Effector CD4-positive, alpha-beta T cell (primary cell): ENCODE measurements around the gene IAH1.
A peak's percentile ranks its signal among the peaks of the same experiment; 100 is the strongest.

Source experiments
- DNase-seq: peaks from one replicate; pipeline ENCODE4 v3.0.0-alpha.2; 2020
- total RNA-seq: gene quantifications from one replicate; lab custom pipeline; 2026; lab: John Stamatoyannopoulos, UW

Gene IAH1, protein sequence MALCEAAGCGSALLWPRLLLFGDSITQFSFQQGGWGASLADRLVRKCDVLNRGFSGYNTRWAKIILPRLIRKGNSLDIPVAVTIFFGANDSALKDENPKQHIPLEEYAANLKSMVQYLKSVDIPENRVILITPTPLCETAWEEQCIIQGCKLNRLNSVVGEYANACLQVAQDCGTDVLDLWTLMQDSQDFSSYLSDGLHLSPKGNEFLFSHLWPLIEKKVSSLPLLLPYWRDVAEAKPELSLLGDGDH
- total RNA-seq: 30.6 reads per million, percentile 57 among the genes with 10 or more reads in this experiment

DNA sequence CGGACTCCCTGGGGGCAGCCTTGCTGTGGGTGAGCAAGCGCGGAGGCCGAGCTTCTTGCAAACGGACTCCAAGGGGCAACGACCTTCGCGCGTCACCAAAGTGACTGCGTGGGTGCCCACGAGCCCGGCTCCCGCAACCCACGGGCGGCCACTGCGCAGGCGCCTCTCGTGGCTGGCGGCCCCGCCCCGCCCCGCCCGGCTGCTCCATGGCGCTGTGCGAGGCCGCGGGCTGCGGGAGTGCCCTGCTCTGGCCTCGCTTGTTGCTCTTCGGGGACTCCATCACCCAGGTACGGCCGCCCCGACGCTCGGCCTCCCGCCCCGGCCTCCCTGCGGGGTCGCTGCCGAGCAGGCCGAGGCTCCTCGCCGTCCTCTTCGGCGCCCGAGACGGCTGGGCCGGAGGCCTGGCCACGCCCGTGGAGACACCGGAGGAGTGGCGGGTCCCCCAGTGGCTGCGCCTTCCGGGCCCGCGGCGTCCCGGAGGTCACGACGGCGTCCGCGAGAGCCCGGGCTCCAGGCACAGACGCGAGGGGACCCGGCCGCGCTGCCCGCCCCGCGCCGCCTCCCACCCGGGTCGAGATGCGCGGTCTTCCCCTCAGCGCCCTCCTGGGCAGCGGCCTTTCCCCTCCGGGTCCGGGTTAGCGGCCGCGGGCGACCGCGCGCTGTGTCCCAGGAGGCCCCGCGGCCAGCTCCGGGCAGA lies at the start of gene IAH1:
TSS of gene IAH1 (plus strand) at position 191 of the 697 bp plus-strand sequence. CDS start at position 207, 16 bp downstream.
- peak; percentile 66 for DNase-seq

DNA sequence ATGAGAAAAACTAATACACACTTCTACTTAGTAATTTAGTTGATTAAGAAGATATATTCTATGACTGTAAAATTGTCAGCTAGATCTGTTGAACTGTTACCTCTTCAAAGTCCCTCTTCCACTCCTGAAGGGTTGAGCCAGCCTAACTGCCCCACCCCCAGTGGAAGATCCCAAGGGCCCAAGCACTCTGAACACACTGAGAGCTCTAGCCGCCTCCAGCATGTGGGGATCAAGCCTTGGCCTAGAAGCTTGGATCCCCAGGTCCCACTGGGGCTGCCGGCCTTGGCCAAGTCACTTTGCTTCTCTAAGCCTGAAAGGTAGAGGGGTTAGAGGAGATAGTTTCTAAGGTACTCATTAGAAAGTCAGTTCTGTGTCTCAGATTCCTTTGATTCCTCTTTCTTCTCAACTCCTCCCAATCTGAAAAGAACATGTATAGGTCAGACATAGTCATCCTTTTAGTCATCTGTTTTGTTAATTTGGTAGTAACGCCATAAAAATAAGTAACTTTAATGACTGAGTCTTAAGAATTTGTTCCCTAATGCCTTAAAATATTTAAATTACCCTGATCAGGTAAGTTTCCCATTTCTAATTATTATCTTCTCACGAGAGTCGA lies 45.3 kb upstream of the IAH1 start:
- DNase-seq: no peak

DNA sequence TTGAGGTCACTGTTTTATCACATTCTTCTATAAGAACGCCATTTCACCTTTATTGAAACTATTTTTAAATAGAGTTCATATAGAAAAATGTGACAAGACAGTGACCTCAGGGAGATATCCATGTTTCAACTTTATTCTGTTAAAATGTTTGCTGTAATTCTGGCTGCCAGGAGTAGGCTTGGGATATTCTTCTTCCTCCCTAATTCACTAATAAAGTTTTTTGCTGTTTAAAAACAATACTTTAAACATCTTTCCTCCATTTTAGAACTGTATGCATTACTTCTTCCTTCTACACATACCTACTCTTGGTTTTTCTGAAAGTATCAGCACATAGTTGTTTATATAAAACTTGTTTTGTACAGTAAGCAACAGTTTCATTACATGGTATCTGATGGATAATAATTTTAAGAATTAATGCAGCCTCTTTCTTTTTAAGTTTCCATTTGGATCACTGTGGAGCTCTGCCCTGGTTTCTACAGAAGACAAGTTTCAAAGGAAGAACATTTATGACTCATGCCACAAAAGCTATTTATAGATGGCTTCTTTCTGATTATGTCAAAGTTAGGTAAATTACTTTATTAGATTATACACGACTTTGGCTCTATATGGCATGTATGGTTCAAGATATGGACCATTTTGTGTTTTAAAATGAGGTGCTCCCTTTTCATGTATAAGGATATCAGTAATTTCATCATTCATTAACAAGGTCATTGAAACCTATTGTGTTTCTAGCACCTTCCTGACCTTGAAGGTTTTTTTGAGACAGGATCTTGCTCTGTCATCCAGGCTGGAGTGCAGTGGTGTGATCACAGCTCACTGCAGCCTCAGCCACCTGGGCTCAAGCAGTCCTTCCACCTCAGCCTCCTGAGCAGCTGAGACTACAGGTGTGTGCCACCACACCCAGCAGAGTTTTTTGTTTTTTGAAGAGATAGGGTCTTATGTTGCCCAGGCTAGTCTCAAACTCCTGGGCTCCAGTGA lies 43.7 kb upstream of the IAH1 start:
- DNase-seq: no peak

DNA sequence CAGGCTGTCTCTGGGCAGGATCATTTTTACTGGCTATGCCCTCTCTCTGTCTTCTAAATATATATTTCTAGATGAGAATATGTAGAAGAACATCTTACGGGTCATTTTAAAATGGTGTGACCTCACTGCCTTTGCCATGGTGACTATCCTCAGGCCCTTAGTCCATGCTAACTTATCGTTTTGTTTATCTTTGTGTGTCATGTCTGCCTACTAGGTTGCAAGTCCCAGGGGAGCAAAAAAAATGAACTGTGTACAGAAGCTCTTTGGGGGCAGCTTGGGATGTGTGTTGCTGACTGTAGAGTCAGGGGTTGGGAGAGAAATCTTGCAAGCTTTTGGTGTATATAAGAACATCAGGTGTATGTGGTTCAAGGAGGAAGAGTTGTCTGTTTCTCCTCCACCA lies 39.9 kb upstream of the IAH1 start:
- DNase-seq: no peak

DNA sequence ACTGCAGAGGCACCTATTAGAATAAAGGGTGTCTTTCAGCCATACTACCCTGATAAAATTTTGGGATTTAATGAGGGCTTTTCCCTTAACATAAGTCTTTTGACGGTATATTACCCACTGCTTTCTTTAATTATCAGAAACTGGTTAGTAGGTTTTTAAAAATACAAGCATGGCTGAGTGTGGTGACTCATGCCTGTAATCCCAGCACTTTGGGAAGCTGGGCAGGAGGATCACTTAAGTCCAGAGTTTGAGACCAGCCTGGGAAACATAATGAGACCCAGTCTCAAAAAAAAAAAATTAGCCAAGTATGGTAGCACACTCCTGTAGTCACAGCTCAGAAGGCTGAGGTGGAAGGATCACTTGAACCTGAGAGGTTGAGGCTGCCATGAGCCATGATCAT lies 34.8 kb upstream of the IAH1 start:
- no peak for DNase-seq

DNA sequence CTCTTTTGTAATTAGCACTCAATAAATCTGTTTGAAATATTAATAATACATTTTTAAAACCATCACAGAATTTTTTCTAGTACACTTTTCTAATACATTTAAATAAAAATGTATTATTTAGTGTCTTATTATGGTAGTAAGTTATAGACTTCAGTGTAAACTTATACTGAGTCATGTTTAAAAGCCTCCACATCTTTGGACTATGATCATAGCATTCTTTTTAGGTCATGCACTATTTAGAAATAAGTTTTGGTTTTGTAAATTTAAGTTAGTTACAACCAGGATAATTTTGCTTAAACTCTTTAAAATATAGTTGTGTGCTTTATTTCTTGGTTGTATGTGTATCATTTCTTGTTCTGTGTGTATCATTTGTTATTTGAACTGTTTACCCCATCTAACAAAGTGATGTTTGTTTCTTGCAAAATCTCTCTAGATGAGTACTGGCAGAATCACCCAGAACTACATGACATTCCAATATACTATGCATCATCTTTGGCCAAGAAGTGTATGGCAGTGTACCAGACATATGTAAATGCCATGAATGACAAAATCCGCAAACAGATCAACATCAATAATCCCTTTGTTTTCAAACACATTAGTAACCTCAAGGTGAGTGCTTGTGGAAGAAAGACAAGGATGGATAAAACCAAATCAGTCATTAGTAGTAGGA lies 34.2 kb upstream of the IAH1 start:
- no peak for DNase-seq

DNA sequence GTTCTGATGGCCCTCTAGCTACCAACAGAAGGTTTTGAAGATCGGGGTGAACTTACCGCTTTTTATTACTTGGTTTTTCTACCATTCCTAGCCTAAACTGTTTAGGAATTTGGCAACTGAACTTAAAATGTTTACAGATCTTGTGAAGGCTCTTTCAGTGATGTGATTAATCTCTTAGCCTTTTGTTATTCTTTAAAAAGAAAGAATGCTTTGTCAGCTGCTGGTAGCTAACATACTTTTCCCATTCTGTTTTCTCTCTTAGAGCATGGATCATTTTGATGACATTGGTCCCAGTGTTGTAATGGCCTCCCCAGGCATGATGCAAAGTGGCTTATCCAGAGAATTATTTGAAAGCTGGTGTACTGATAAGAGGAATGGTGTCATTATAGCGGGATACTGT lies 32.8 kb upstream of the IAH1 start:
- DNase-seq: no peak

DNA sequence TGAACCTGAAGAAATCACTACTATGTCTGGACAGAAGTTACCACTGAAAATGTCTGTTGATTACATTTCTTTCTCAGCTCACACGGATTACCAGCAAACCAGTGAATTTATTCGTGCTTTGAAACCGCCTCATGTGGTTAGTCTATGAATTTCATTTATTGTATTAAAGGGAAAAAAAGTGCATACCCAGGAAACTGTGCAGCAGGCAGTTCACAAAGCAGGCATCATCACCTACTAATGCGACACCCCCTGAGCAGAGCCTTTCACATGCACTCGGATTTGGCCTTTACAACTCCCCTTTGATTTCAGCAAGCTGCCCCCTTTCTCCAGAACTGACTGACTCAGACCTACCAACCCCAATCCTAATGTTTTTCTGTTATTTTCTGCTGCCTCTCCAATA lies 30.8 kb upstream of the IAH1 start:
- no peak for DNase-seq

DNA sequence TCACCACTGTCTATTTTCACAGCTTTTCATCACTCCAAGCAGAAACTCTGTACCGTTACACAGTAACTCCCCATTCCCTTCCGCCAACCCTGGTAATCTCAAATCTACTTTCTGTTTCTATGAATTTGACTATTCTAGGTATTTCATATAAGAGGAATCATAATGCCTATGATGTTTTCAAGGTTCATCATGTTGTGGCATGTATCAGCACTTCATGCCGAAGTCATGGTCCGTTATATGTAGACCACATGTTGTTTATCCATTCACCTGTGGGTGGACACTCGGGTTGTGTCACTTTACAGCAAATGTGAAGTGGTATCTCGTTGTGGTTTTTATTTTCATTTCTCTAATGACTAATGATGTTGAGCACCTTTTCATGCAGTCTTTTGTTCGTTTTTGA lies 29.3 kb upstream of the IAH1 start:
- no peak for DNase-seq

DNA sequence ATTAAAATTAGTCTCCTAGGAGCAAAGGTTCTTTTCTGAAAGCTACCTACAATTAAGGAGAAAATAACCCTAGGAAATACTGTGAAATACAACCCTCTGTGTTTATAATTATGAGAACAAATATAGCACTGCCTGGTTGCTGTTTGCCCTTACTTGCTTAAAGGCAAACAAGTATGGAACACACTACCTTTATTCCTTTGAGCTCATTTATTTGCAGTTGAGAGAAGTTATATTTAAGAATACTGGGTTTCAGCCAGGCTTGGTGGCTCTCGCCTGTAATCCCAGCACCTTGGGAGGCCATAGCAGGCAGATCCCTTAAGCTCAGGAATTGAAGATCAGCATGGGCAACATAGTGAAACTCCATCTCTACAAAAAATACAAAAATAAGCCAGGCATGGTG lies 23.1 kb upstream of the IAH1 start:
- DNase-seq: no peak

DNA sequence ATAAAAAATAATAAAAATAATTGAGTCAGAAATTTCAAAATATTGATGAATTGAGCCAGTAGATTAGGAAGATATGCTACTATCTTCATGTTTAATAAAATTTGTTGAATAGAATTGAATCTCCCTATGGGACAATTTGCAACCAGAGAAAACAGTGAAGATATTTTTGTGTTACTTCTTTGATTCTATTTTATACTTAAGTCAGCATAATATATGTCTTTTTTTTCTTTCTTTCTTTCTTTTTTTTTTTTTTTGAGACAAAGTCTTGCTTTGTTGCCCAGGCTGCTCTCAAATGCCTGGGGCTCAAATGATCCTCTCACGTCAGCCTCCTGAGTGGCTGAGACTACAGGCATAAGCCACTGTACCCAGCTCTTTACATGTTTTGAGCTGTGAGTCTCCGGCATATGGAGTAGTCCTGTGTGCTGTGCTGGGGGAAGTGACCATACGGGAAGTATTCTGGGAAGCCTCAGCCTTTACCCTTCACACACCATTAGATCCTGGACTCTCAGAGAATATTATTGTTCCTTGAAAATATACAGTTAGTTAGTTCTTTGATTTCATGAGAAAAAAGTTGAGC lies 13.8 kb upstream of the IAH1 start:
- no peak for DNase-seq

DNA sequence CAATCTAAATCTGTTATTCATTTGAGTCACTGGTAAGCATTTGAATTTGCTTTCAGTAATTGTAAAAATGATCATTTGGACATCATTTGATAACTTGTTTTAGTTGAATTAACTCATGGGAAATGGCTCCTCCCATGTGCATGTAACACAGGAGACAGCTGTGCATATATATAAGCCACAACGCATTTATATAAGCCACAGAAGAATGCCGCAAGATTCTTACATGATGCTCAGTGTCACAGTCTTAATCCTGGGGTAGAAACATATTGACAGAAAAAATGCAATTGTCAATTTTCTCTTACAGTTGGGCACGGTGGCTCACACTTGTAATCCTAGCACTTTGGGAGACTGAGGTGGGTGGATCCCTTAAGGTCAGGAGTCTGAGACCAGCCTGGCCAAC lies 13.3 kb upstream of the IAH1 start:
- no peak for DNase-seq

DNA sequence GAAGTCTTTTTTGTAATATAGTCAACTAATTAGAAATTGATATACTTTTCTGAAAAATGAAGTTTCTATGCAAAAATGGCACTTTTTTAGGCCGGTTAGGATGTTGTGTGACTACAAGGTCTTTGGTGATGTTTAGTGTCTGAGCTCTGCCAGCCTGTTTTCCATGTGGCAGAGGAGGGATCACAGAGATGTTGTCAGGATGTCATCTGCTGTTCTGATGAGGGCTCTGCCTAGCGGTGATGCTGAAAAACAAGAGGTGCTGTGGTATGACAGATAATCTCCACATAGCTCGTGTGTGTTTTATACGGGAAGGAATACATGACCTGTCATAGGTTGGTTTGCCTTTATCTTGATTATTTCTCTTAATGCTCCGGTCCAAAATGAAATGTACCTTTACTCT lies 12.0 kb upstream of the IAH1 start:
- no peak for DNase-seq

DNA sequence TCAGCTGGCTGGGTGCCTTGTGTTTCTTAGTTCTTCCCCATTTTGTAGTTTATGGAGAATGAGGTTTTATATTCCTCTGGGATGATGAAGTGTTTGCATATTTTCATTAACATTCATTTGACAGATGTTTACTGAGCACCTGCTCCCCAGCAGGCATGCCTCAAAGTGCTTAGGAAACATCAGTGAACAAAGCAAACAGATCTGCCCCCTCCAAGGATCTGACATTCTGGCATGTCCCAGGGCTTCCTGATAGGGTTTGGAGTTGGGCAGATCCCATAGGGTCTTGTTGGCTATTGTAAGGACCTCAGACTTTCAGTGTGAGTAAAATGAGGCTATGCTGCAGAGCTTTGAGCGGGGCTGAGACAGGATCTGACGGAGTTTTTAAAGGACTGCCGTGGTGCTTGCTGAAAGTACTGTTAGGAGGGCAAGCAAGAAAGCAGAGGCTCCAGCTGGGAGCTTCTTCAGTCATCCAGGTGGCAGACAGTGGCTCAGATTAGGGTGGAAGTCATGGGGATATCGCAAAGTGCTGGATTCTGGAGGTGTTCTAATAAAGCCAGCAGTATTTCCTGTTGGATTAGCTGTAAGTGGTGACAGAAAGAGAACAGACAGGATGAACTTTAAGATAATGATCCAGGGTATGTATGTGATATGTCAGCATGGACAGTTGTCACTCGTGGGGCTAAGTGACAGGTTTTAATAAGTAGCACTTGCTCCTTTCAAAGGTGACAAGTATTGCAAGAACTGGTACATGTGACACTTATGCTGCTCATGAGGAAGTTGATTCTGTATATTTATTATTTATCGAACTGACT lies 11.3 kb upstream of the IAH1 start:
- DNase-seq: no peak

DNA sequence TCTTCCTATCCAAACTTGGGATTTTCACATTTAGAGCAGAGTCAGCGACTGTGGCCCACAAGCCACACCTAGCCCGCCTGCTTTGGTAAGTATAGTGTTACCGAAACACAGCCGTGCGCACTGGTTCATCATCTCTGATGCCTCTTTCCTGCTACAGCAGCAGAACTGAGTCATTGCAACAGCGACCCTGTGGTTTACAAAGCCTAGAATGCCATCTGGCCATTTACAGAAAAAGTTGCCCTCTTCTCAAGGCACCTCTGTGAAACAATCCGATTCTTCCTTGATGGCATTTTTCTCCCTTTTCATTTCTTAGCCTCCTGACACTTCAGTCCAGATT lies 10.7 kb upstream of the IAH1 start:
- DNase-seq: no peak

DNA sequence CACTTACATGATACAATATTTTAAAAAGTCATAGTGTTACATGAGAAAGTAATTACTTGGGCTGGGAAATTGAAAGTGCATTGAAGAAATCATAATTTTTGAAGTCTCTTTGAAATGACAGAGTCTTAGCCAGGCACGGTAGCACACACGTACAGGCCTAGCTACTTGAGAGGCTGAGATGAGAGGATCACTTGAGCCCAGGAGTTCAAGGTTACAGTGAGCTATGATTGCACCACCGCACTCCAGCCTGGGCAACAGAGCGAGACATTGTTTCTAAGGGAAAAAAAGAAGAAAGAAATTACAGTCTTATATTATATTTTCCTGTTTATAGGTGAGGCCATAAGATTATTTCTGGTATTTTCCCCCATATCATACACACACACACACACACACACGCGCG lies 9.2 kb upstream of the IAH1 start:
- DNase-seq: no peak

DNA sequence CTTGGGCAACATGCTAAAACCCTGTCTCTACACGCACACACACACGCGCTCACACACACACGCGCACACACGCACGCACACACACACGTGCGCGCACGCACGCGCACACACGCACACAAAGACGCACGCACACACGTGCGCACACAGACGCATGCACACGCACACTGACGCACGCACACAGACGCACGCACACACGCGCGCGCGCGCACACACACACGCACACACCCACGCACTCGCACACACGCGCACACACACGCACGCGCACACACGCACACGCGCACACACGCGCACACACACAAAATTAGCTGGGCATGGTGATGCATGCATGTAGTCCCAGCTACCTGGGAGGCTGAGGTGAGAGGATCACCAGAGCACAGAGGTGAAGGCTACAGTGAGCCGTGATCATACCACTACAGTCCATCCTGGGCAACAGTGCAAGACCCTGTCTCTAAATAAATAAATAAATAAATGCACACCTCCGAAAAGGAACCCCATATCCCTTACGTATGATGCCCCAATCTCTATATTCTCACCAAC lies 8.1 kb upstream of the IAH1 start:
- no peak for DNase-seq

DNA sequence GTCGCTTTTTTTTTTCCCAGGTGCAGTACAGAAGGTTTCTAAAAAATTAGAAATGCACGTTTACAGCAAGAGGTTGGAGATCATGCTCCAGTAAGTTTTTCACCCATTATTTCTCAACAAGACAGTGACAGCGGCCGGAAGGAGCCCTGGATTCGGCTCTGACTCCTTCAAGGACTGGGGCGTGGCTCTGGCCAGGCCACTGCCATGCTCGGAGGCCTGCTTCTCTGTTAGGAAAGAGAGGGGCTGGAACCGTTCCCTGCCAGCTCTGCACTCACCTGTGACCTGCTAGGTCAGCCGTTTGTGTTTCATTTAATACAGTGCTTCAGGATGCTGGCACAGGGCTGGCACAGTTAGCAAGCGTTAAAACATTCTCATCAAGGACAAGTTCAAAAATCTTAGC lies 6.7 kb upstream of the IAH1 start:
- DNase-seq: no peak

DNA sequence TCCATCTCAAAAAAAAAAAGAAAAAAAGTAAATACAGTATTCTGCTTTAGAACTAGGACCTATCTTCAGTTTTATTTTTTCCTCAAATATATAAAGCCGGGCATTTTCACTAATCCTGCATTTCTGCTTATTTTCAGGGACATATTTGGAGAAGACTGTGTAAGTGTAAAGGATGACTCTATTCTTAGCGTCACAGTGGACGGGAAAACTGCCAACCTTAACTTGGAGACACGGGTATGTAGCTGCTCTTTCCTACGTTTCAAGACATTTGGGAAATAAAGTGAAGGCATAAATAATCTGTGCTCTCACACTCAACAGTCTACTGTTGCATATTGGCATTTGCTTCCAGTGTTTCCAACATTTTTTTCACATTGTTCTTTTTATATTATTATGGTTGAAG lies 3.1 kb upstream of the IAH1 start:
- no peak for DNase-seq

DNA sequence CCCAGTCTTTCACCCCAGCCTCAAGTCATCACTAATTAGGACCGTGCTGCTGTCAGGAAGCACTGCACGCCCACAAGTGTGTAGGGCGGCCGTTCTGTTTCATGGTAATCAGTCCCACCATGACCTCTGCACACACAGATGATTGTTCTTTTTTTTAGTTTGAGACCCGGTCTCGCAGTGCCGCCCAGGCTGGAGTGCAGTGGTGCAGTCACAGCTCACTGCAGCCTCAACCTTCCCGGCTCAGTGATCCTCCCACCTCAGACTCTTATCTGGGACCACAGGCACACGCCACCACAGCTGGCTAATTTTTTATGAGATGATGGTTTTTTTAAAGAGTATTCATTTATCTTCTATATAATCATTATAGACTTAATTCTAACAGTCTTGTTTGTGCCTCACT lies 1.8 kb upstream of the IAH1 start:
- no peak for DNase-seq
